GM12892 (cell line): ENCODE data around the gene ACER3.

Experiments used
- POLR2A ChIP-seq: IDR thresholded peaks from 2 replicates; pipeline ENCODE4 v1.6.1; 2011; ENCODE audit warnings: low read depth, low read length, control low read depth
- POLR2AphosphoS5 ChIP-seq: IDR thresholded peaks from 2 replicates; pipeline ENCODE4 v1.6.1; 2011; ENCODE audit warnings: low read depth, low read length, control low read depth
- TAF1 ChIP-seq: IDR thresholded peaks from 2 replicates; pipeline ENCODE4 v1.6.1; 2011; ENCODE audit warnings: low read depth, mild to moderate bottlenecking, control low read depth, low read length, borderline replicate concordance

GRCh38 chr11:77044886-77045285 is 184.2 kb downstream of the ACER3 start:
- TF ChIP-seq POLR2A (no peak), POLR2AphosphoS5 (no peak), TAF1 (no peak)
